IPS-18a (cell line): ENCODE data around the gene KRT9.
"Not testable (repeated sequence)": the region's sequence is repeated elsewhere in the genome, so short reads cannot be mapped to it uniquely, and the experiment has no call there.

ENCODE experiments used
- H3K27ac ChIP-seq: one replicate; pipeline ENCODE4 v1.5.1; 2013; ENCODE audit warnings: low read length
- H3K27me3 ChIP-seq: one replicate; pipeline ENCODE4 v1.6.1; 2013; ENCODE audit warnings: mild to moderate bottlenecking, low read length; ENCODE audit not compliant: control insufficient read depth, insufficient read depth
- H3K36me3 ChIP-seq: one replicate; pipeline ENCODE4 v1.6.1; 2013; ENCODE audit warnings: low read depth, low read length; ENCODE audit not compliant: control insufficient read depth
- H3K4me1 ChIP-seq: one replicate; pipeline ENCODE4 v1.6.1; 2013; ENCODE audit warnings: low read depth, low read length; ENCODE audit not compliant: control insufficient read depth
- H3K4me3 ChIP-seq: one replicate; pipeline ENCODE4 v1.5.1; 2013; ENCODE audit warnings: low read length
- H3K9ac ChIP-seq: one replicate; pipeline ENCODE4 v1.6.1; 2013; ENCODE audit warnings: mild to moderate bottlenecking, low read length, moderate library complexity
- H3K9me3 ChIP-seq: one replicate; pipeline ENCODE4 v1.6.1; 2013; ENCODE audit warnings: low read depth, low read length; ENCODE audit not compliant: control insufficient read depth

KRT9 gene

GRCh38 chr17:41614767-41615166 is 42.9 kb upstream of the KRT9 start:
- not testable (repeated sequence) for H3K27me3 ChIP-seq, H3K4me1 ChIP-seq, H3K36me3 ChIP-seq, H3K9me3 ChIP-seq, H3K9ac ChIP-seq, H3K27ac ChIP-seq, H3K4me3 ChIP-seq

- H3K27me3 ChIP-seq: no peaks in the 10 kb centered on the region
These were observed 42.2 kb upstream of the KRT9 start for GRCh38 chr17:41614098-41614497.

GRCh38 chr17:41613277-41614082 is 41.6 kb upstream of the KRT9 start:
- no peak overlapping the region for H3K9ac ChIP-seq
- H3K4me3 ChIP-seq: no peak overlapping the region
- no peaks in the 10 kb centered on the region for H3K36me3 ChIP-seq
- no peak overlapping the region for H3K27ac ChIP-seq
- H3K27me3 ChIP-seq: no peaks in the 10 kb centered on the region
- no peaks in the 10 kb centered on the region for H3K4me1 ChIP-seq
- no peaks in the 10 kb centered on the region for H3K9me3 ChIP-seq

More at GRCh38 chr17:41614098-41614497, 42.2 kb upstream of the KRT9 start:
- no peak overlapping the region for H3K4me3 ChIP-seq
- no peaks in the 10 kb centered on the region for H3K36me3 ChIP-seq
- no peak overlapping the region for H3K27ac ChIP-seq
- no peaks in the 10 kb centered on the region for H3K4me1 ChIP-seq
- H3K9me3 ChIP-seq: no peaks in the 10 kb centered on the region
- no peak overlapping the region for H3K9ac ChIP-seq

- H3K9ac ChIP-seq, H3K9me3 ChIP-seq, H3K4me1 ChIP-seq, H3K4me3 ChIP-seq, H3K36me3 ChIP-seq, H3K27me3 ChIP-seq, H3K27ac ChIP-seq: not testable (repeated sequence)
These were observed 40.7 kb upstream of the KRT9 start, which contains the start of gene KRT16 for GRCh38 chr17:41612376-41613160. Gene KRT16 (minus strand): TSS chr17:41612767. CDS start chr17:41612688, 79 bp downstream.

- Histone ChIP-seq H3K4me1 (no peaks in the 10 kb centered on the region), H3K4me3 (no peak overlapping the region), H3K9ac (no peak overlapping the region), H3K27ac (no peak overlapping the region), H3K9me3 (no peaks in the 10 kb centered on the region), H3K27me3 (no peaks in the 10 kb centered on the region), H3K36me3 (no peaks in the 10 kb centered on the region)
These were observed 39.2 kb upstream of the KRT9 start for GRCh38 chr17:41610965-41611640.

GRCh38 chr17:41610061-41610517 is 38.2 kb upstream of the KRT9 start:
- H3K27me3 ChIP-seq: not testable (repeated sequence)

GRCh38 chr17:41606930-41607329 is 35.1 kb upstream of the KRT9 start:
- H3K9me3 ChIP-seq, H3K27ac ChIP-seq, H3K36me3 ChIP-seq, H3K4me3 ChIP-seq, H3K4me1 ChIP-seq, H3K27me3 ChIP-seq, H3K9ac ChIP-seq: not testable (repeated sequence)

More at GRCh38 chr17:41610061-41610517, 38.2 kb upstream of the KRT9 start:
- not testable (repeated sequence) for H3K4me1 ChIP-seq, H3K36me3 ChIP-seq, H3K4me3 ChIP-seq, H3K27ac ChIP-seq, H3K9me3 ChIP-seq, H3K9ac ChIP-seq

GRCh38 chr17:41602524-41602923 is 30.7 kb upstream of the KRT9 start:
- no peaks in the 10 kb centered on the region for H3K27me3 ChIP-seq
- no peaks in the 10 kb centered on the region for H3K9me3 ChIP-seq
- H3K27ac ChIP-seq: no peak overlapping the region
- no peak overlapping the region for H3K9ac ChIP-seq
- H3K4me3 ChIP-seq: no peak overlapping the region
- H3K36me3 ChIP-seq: no peaks in the 10 kb centered on the region
- no peaks in the 10 kb centered on the region for H3K4me1 ChIP-seq

GRCh38 chr17:41600318-41600717 is 28.5 kb upstream of the KRT9 start:
- no peak overlapping the region for H3K27ac ChIP-seq
- H3K9me3 ChIP-seq: no peaks in the 10 kb centered on the region
- H3K27me3 ChIP-seq: no peaks in the 10 kb centered on the region
- no peaks in the 10 kb centered on the region for H3K36me3 ChIP-seq
- H3K4me3 ChIP-seq: no peak overlapping the region
- H3K4me1 ChIP-seq: no peaks in the 10 kb centered on the region
- no peak overlapping the region for H3K9ac ChIP-seq

- Histone ChIP-seq H3K4me3 (no peak overlapping the region), H3K27me3 (no peaks in the 10 kb centered on the region), H3K36me3 (no peaks in the 10 kb centered on the region), H3K4me1 (no peaks in the 10 kb centered on the region), H3K27ac (no peak overlapping the region), H3K9me3 (no peaks in the 10 kb centered on the region), H3K9ac (no peak overlapping the region)
These were observed 27.8 kb upstream of the KRT9 start for GRCh38 chr17:41599680-41600079.

- Histone ChIP-seq H3K4me3 (no peak overlapping the region), H3K27ac (no peak overlapping the region), H3K36me3 (no peaks in the 10 kb centered on the region), H3K27me3 (no peaks in the 10 kb centered on the region), H3K9ac (no peak overlapping the region), H3K4me1 (no peaks in the 10 kb centered on the region), H3K9me3 (no peaks in the 10 kb centered on the region)
These were observed 23.7 kb upstream of the KRT9 start for GRCh38 chr17:41595585-41595984.
